Measurements from ENCODE around the gene CDKAL1.

GRCh38 chr6:20817806-20818320 is 283.6 kb downstream of the CDKAL1 start:
- no peak for TF ChIP-seq HOXB13 (CRISPR knock-in tag; IDR thresholded peaks at IDR 0.05; ENCODE audit: low read depth)
- no peak for TF ChIP-seq CTCF (IDR thresholded peaks at IDR 0.05)
- no peak for TF ChIP-seq POLR2A (IDR thresholded peaks at IDR 0.05; ENCODE audit: low read length)
- TF ChIP-seq POLR2AphosphoS2 (conservative IDR thresholded peaks at IDR 0.05; ENCODE audit: low read length): no peak
- no peak for TF ChIP-seq JUN (IDR thresholded peaks at IDR 0.05)
- TF ChIP-seq MYC (IDR thresholded peaks at IDR 0.05; ENCODE audit: borderline replicate concordance, low read length): no peak
- TF ChIP-seq MAX (IDR thresholded peaks at IDR 0.05): no peak
- TF ChIP-seq EP300 (IDR thresholded peaks at IDR 0.05): no peak
- no peak for TF ChIP-seq HDAC2 (IDR thresholded peaks at IDR 0.05)
- TF ChIP-seq USF2 (IDR thresholded peaks at IDR 0.05): no peak
- TF ChIP-seq JUNB (IDR thresholded peaks at IDR 0.05): no peak
